ENCODE results near the gene KRT80.

The KRT80 gene

GRCh38 chr12:52121824-52122539 is 69.8 kb downstream of the KRT80 start:
- no peak overlapping the region for H3K27ac ChIP-seq (ENCODE audit: low read length, poor library complexity, severe bottlenecking)
- no peaks in the 10 kb centered on the region for H3K36me3 ChIP-seq (ENCODE audit: control insufficient read depth in 1 of 2, insufficient read depth in 2 of 2, low read depth in 1 of 2, low read length in 2 of 2)
- no peak overlapping the region for H2BK5ac ChIP-seq (ENCODE audit: low read depth, low read length, poor library complexity, severe bottlenecking)
- no peak overlapping the region for H2BK15ac ChIP-seq (ENCODE audit: low read depth, poor library complexity, severe bottlenecking)
- H3K4ac ChIP-seq (ENCODE audit: low read depth in 1 of 2, low read length in 2 of 2): no peak overlapping the region
- H3K79me1 ChIP-seq (replicated peaks; ENCODE audit: low read length, poor library complexity, severe bottlenecking): no peaks in the 10 kb centered on the region
- 15% methylated on average over 16 of the region's 18 CpGs for WGBS
- no peak overlapping the region for H4K8ac ChIP-seq (ENCODE audit: low read length)
- H3K9me3 ChIP-seq (ENCODE audit: control insufficient read depth, low read length): no peaks in the 10 kb centered on the region
- no peak overlapping the region for H2BK12ac ChIP-seq (ENCODE audit: low read length in 2 of 2)
- peaks cover 31 to 52% of the 10 kb centered on the region in 2 experiments for H3K27me3 ChIP-seq (ENCODE audit: control insufficient read depth in 1 of 2, insufficient read depth in 1 of 2, low read length in 2 of 2)
- peak; percentile 68 for DNase-seq
- no peak overlapping the region for H3K23ac ChIP-seq (ENCODE audit: low read length in 2 of 2)
- no peak overlapping the region for H2AFZ ChIP-seq (ENCODE audit: low read depth, low read length)
- no peak overlapping the region for H3K4me2 ChIP-seq (ENCODE audit: low read length, poor library complexity, severe bottlenecking)
- no peak overlapping the region for H4K91ac ChIP-seq (ENCODE audit: low read length)
- no peak overlapping the region for H3K4me3 ChIP-seq (ENCODE audit: insufficient read depth in 1 of 2, low read depth in 1 of 2, low read length in 2 of 2)
- no peak overlapping the region for H3K14ac ChIP-seq (ENCODE audit: low read length in 2 of 2)
- H3K18ac ChIP-seq (ENCODE audit: low read depth in 1 of 2, low read length in 2 of 2): no peak overlapping the region
- peaks cover 19% of the 10 kb centered on the region for H3K4me1 ChIP-seq (ENCODE audit: control insufficient read depth, insufficient read depth, low read depth, low read length)
- no peak overlapping the region for H3K9ac ChIP-seq (ENCODE audit: low read length)
- no peak overlapping the region for H2BK120ac ChIP-seq (ENCODE audit: low read depth, low read length)
- no peak overlapping the region for H2AK5ac ChIP-seq (ENCODE audit: low read length, severe bottlenecking)

DNA sequence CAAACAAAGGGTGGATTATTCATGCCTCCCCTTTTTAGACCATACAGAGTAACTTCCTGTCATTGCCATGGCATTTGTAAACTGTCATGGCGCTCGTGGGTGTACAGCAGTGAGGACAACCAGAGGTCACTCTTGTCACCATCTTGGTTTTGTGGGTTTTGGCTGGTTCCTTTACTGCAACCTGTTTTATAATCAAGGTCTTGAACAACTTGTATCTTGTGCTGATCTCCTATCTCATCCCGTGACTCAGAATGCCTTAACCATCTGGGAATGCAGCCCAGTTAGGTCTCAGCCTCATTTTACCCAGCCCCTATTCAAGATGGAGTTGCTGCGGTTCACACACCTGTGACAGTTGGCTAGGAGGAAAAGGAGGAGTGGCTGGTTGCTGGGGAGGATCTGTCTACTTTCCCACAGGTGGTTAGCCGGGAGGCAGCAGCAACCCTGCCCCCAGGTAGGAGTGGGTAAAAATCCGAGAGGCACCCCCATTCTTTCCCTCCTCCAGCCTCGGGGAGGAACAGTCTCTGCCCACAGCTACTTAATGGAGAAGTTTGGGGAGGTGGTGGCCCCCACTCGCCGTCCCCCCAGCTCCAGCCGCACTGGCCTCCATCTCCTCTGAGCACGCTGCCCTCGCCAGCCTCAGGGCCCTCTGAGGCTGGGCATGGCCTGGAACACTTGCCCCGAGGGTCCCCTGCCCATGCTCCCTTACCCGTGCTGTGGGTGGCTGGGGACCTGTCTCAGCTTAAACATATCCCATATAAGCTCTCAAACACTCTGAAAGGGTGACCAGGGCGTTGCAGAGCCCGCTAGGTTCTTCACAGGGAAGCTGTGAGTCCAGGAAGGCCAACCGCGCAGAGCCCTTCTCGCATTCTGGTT is 70.6 kb downstream of the KRT80 start:
- Histone ChIP-seq H2BK15ac (ENCODE audit: low read depth, poor library complexity, severe bottlenecking) (no peak overlapping the region), H2BK120ac (ENCODE audit: low read depth, low read length) (no peak overlapping the region), H3K14ac (ENCODE audit: low read length in 2 of 2) (no peak overlapping the region), H3K4ac (ENCODE audit: low read depth in 1 of 2, low read length in 2 of 2) (no peak overlapping the region), H3K4me2 (ENCODE audit: low read length, poor library complexity, severe bottlenecking) (no peak overlapping the region), H3K36me3 (ENCODE audit: control insufficient read depth in 1 of 2, insufficient read depth in 2 of 2, low read depth in 1 of 2, low read length in 2 of 2) (no peaks in the 10 kb centered on the region), H2AK5ac (ENCODE audit: low read length, severe bottlenecking) (no peak overlapping the region), H3K9ac (ENCODE audit: low read length) (no peak overlapping the region), H4K8ac (ENCODE audit: low read length) (no peak overlapping the region), H3K4me1 (ENCODE audit: control insufficient read depth, insufficient read depth, low read depth, low read length) (peaks cover 19% of the 10 kb centered on the region), H3K4me3 (ENCODE audit: insufficient read depth in 1 of 2, low read depth in 1 of 2, low read length in 2 of 2) (no peak overlapping the region), H2AFZ (ENCODE audit: low read depth, low read length) (no peak overlapping the region), H4K91ac (ENCODE audit: low read length) (no peak overlapping the region), H3K27ac (ENCODE audit: low read length, poor library complexity, severe bottlenecking) (no peak overlapping the region), H3K18ac (ENCODE audit: low read depth in 1 of 2, low read length in 2 of 2) (no peak overlapping the region), H3K23ac (ENCODE audit: low read length in 2 of 2) (no peak overlapping the region), H2BK5ac (ENCODE audit: low read depth, low read length, poor library complexity, severe bottlenecking) (no peak overlapping the region), H2BK12ac (ENCODE audit: low read length in 2 of 2) (no peak overlapping the region), H3K79me1 (replicated peaks; ENCODE audit: low read length, poor library complexity, severe bottlenecking) (no peaks in the 10 kb centered on the region), H3K9me3 (ENCODE audit: control insufficient read depth, low read length) (no peaks in the 10 kb centered on the region), H3K27me3 (ENCODE audit: control insufficient read depth in 1 of 2, insufficient read depth in 1 of 2, low read length in 2 of 2) (peaks cover 25 to 52% of the 10 kb centered on the region in 2 experiments)
- WGBS: 82% methylated on average over 18 of the region's 19 CpGs
- no peak for DNase-seq

GRCh38 chr12:52119398-52120254 is 72.2 kb downstream of the KRT80 start:
- Histone ChIP-seq H2BK120ac (ENCODE audit: low read depth, low read length) (no peak overlapping the region), H3K4me3 (ENCODE audit: insufficient read depth in 1 of 2, low read depth in 1 of 2, low read length in 2 of 2) (no peak overlapping the region), H3K18ac (ENCODE audit: low read depth in 1 of 2, low read length in 2 of 2) (no peak overlapping the region), H3K23ac (ENCODE audit: low read length in 2 of 2) (peak overlapping the region in 1 of 2 experiments; percentile 70), H3K27ac (ENCODE audit: low read length, poor library complexity, severe bottlenecking) (no peak overlapping the region), H3K4me2 (ENCODE audit: low read length, poor library complexity, severe bottlenecking) (no peak overlapping the region), H3K79me1 (replicated peaks; ENCODE audit: low read length, poor library complexity, severe bottlenecking) (no peaks in the 10 kb centered on the region), H2AFZ (ENCODE audit: low read depth, low read length) (no peak overlapping the region), H4K8ac (ENCODE audit: low read length) (no peak overlapping the region), H2BK15ac (ENCODE audit: low read depth, poor library complexity, severe bottlenecking) (no peak overlapping the region), H3K36me3 (ENCODE audit: control insufficient read depth in 1 of 2, insufficient read depth in 2 of 2, low read depth in 1 of 2, low read length in 2 of 2) (no peaks in the 10 kb centered on the region), H3K14ac (ENCODE audit: low read length in 2 of 2) (no peak overlapping the region), H3K27me3 (ENCODE audit: control insufficient read depth in 1 of 2, insufficient read depth in 1 of 2, low read length in 2 of 2) (peaks cover 13 to 49% of the 10 kb centered on the region in 2 experiments), H4K91ac (ENCODE audit: low read length) (no peak overlapping the region), H3K4me1 (ENCODE audit: control insufficient read depth, insufficient read depth, low read depth, low read length) (peaks cover 13% of the 10 kb centered on the region), H2AK5ac (ENCODE audit: low read length, severe bottlenecking) (no peak overlapping the region), H3K9me3 (ENCODE audit: control insufficient read depth, low read length) (no peaks in the 10 kb centered on the region), H2BK5ac (ENCODE audit: low read depth, low read length, poor library complexity, severe bottlenecking) (no peak overlapping the region), H3K4ac (ENCODE audit: low read depth in 1 of 2, low read length in 2 of 2) (no peak overlapping the region), H2BK12ac (ENCODE audit: low read length in 2 of 2) (no peak overlapping the region), H3K9ac (ENCODE audit: low read length) (no peak overlapping the region)
- 35% methylated on average over 18 of the region's 23 CpGs for WGBS
- peak; percentile 31 for DNase-seq

Measured in mesenchymal stem cell (in vitro differentiated cells and primary cell).